HepG2 (cell line): ENCODE measurements around the gene TPGS1. TPM values are rescaled to one million over a fixed set of nuclear protein-coding genes. Genes with fewer than 3 reads are reported as not detected.

Experiments
- AGO2 ChIP-seq: fragments of 200-400 bp; formaldehyde crosslinking; optimal IDR thresholded peaks from 2 replicates; pipeline ENCODE3; 2017; ENCODE audit warnings: mild to moderate bottlenecking, low read depth, low read length, moderate library complexity
- HNRNPL ChIP-seq: fragments of 200-400 bp; formaldehyde crosslinking; IDR thresholded peaks from 2 replicates; pipeline ENCODE4 v1.6.1; 2017; ENCODE audit warnings: mild to moderate bottlenecking, low read depth, low read length
- MAX ChIP-seq: IDR thresholded peaks from 2 replicates; pipeline ENCODE4 v1.6.1; 2012; ENCODE audit warnings: inconsistent platforms
- MEIS2 ChIP-seq: sonication (generic); formaldehyde crosslinking; IDR thresholded peaks from 2 replicates; pipeline ENCODE4 v1.9.0; 2021; ENCODE audit warnings: mild to moderate bottlenecking, missing genetic modification reagents
- NPAS2 ChIP-seq: sonication (generic); formaldehyde crosslinking; IDR thresholded peaks from 2 replicates; pipeline ENCODE4 v1.8.0; 2022; ENCODE audit warnings: mild to moderate bottlenecking, missing genetic modification reagents, borderline replicate concordance
- PHF5A ChIP-seq: IDR thresholded peaks from one replicate; pipeline ENCODE4 v1.6.1; 2018; ENCODE audit warnings: low read depth, missing genetic modification reagents; ENCODE audit not compliant: unreplicated experiment
- POLR2A ChIP-seq, 2 experiments: IDR thresholded peaks; 2 replicates each; pipeline ENCODE4 v1.6.1; 2011; ENCODE audit warnings: low read depth in 2 of 2, low read length in 2 of 2, mild to moderate bottlenecking in 1 of 2, moderate library complexity in 1 of 2; ENCODE audit not compliant: insufficient read depth in 1 of 2
- PPARG ChIP-seq: conservative IDR thresholded peaks from 2 replicates; pipeline ENCODE4 v1.6.1; 2016; ENCODE audit warnings: missing biosample characterization, missing genetic modification reagents
- RBM39 ChIP-seq: fragments of 200-400 bp; formaldehyde crosslinking; IDR thresholded peaks from one replicate; pipeline ENCODE4 v1.6.1; 2018; ENCODE audit warnings: antibody characterized with exemption, mild to moderate bottlenecking, low read depth, low read length; ENCODE audit not compliant: poor library complexity, severe bottlenecking
- RCOR2 ChIP-seq: IDR thresholded peaks from 2 replicates; pipeline ENCODE4 v1.6.1; 2016; ENCODE audit warnings: missing biosample characterization, missing genetic modification reagents
- SKI ChIP-seq: fragments of 450-650 bp; IDR thresholded peaks from one replicate; pipeline ENCODE4 v1.6.1; 2018; ENCODE audit warnings: mild to moderate bottlenecking; ENCODE audit not compliant: partially characterized antibody
- SP1 ChIP-seq, 2 experiments: fragments of 450-650 bp in 1 of 2; sonication (generic) in 1 of 2; formaldehyde crosslinking in 1 of 2; IDR thresholded peaks; 2 replicates each; pipeline versions ENCODE4 v1.4.0 to v1.6.1; 2016 to 2020; ENCODE audit warnings: missing genetic modification reagents in 1 of 2
- SRSF4 ChIP-seq: fragments of 200-400 bp; formaldehyde crosslinking; IDR thresholded peaks from one replicate; pipeline ENCODE4 v1.6.1; 2018; ENCODE audit warnings: mild to moderate bottlenecking, low read depth, low read length, moderate library complexity; ENCODE audit not compliant: poor library complexity, severe bottlenecking
- TERF1 ChIP-seq: sonication (generic); formaldehyde crosslinking; IDR thresholded peaks from 2 replicates; pipeline ENCODE4 v1.8.0; 2022; ENCODE audit warnings: mild to moderate bottlenecking, missing genetic modification reagents, moderate library complexity
- ZBTB33 ChIP-seq: sonication (generic); formaldehyde crosslinking; IDR thresholded peaks from 2 replicates; pipeline ENCODE4 v1.4.0; 2020; ENCODE audit warnings: missing genetic modification reagents
- ZBTB7B ChIP-seq: sonication (generic); formaldehyde crosslinking; IDR thresholded peaks from 2 replicates; pipeline ENCODE4 v1.4.0; 2020; ENCODE audit warnings: missing genetic modification reagents
- ZFP82 ChIP-seq: sonication (generic); formaldehyde crosslinking; IDR thresholded peaks from 2 replicates; pipeline ENCODE4 v1.5.1; 2020; ENCODE audit warnings: mild to moderate bottlenecking, missing genetic modification reagents, borderline replicate concordance
- ZNF160 ChIP-seq: sonication (generic); formaldehyde crosslinking; IDR thresholded peaks from 2 replicates; pipeline ENCODE4 v1.8.0; 2022; ENCODE audit warnings: mild to moderate bottlenecking, inconsistent platforms, missing genetic modification reagents
- ZNF224 ChIP-seq: sonication (generic); formaldehyde crosslinking; IDR thresholded peaks from 2 replicates; pipeline ENCODE4 v1.5.0; 2020; ENCODE audit warnings: mild to moderate bottlenecking, missing genetic modification reagents
- ZNF225 ChIP-seq: sonication (generic); formaldehyde crosslinking; IDR thresholded peaks from 2 replicates; pipeline ENCODE4 v1.4.0; 2020; ENCODE audit warnings: mild to moderate bottlenecking, missing genetic modification reagents
- ZNF574 ChIP-seq: sonication (generic); formaldehyde crosslinking; IDR thresholded peaks from 2 replicates; pipeline ENCODE4 v1.4.0; 2020; ENCODE audit warnings: missing genetic modification reagents
- ZNF704 ChIP-seq: sonication (generic); formaldehyde crosslinking; IDR thresholded peaks from 2 replicates; pipeline ENCODE4 v1.8.1; 2023; ENCODE audit warnings: mild to moderate bottlenecking, inconsistent platforms, moderate library complexity, missing genetic modification reagents, borderline replicate concordance
- polyA plus RNA-seq, 8 experiments: library from polyadenylated mRNA; depleted of rRNA in 3 of 8; stranded (reverse) in 7 of 8; unstranded in 1 of 8; fragments of >200 nt; fragmentation: Illumina TruSeq in 4 of 8; extraction: Trizol in 4 of 8; gene quantifications; 2 replicates each; pipeline versions ENCODE4 v1.2.1 to v1.2.3, GENCODE V29; 2011 to 2016; ENCODE audit warnings: low read depth in 4 of 8, missing spikeins in 1 of 8, mixed read lengths in 1 of 8; ENCODE audit not compliant: insufficient read depth in 1 of 8
- total RNA-seq, 5 experiments: library from RNA; depleted of rRNA; stranded (reverse); fragments of >200 nt; fragmentation: Illumina TruSeq; extraction: Trizol; gene quantifications; 2 replicates each; pipeline ENCODE4 v1.2.3, GENCODE V29; 2016; ENCODE audit warnings: low read depth in 1 of 5

TPGS1 gene
- total and polyA plus RNA-seq, 2 of the 13 experiments (the other 11 are each of a cell fraction or from before 2014, with no cell fraction given), result 1.1 to 6.2 TPM

GRCh38 chr19:531753-532560 is 24.7 kb downstream of the TPGS1 start, which contains the start of gene CDC34 (continued):
- TF ChIP-seq ZNF225 (0 out of 2 replicates have a peak, but pooled peaks have one; percentile 0), ZFP82 (CRISPR knock-in tag) (no peak), ZNF160 (CRISPR knock-in tag) (no peak), SP1 (IDR thresholded peaks at IDR 0.05) (no peak), SP1 (CRISPR knock-in tag; IDR thresholded peaks at IDR 0.05) (no peak), HNRNPL (no peak), SRSF4 (no peak), ZBTB7B (CRISPR knock-in tag) (0 out of 2 replicates have a peak, but pooled peaks have one; percentile 35), RCOR2 (CRISPR knock-in tag) (no peak), TERF1 (CRISPR knock-in tag) (no peak), AGO2 (peak; percentile 59), SKI (no peak), NPAS2 (CRISPR knock-in tag) (no peak), ZNF704 (CRISPR knock-in tag) (no peak), PHF5A (CRISPR knock-in tag) (no peak), RBM39 (no peak), ZBTB33 (no peak), MAX (no peak), MEIS2 (CRISPR knock-in tag) (0 out of 2 replicates have a peak, but pooled peaks have one; percentile 2), ZNF224 (CRISPR knock-in tag) (no peak), POLR2A (IDR thresholded peaks at IDR 0.05; ENCODE audit: insufficient read depth in 1 of 2, low read depth in 2 of 2, low read length in 2 of 2) (peak in 1 of 2 experiments; percentile 70; a peak in 3 of 4 replicates), PPARG (no peak), ZNF574 (no peak)
